DND-41 (cell line): Measurements from ENCODE around the gene RGS14.
A peak's percentile ranks its signal among the peaks of the same experiment; 100 is the strongest.
"Not testable (repeated sequence)": the region's sequence is repeated elsewhere in the genome, so short reads cannot be mapped to it uniquely, and the experiment has no call there.

Source experiments
- ATAC-seq: fragments of 200-7000 bp; cut with Tn5 transposase; 3 replicates; pipeline ENCODE4 v1.9.1; 2021; ENCODE audit warnings: low read depth; ENCODE audit not compliant: insufficient read depth
- DNase-seq: peaks from one replicate; pipeline ENCODE4 v3.0.0-alpha.2; 2020
- H2AFZ ChIP-seq: 2 replicates; pipeline ENCODE4 v1.6.0; 2012; ENCODE audit warnings: low read depth, low read length
- H3K27ac ChIP-seq: 2 replicates; pipeline ENCODE4 v1.5.1; 2012; ENCODE audit warnings: low read length, inconsistent platforms
- H3K27me3 ChIP-seq: fragments of 200-600 bp; sonication (generic); 2 replicates; pipeline ENCODE4 v1.6.0; 2012; ENCODE audit warnings: low read length, mild to moderate bottlenecking, inconsistent platforms; ENCODE audit not compliant: insufficient read depth, poor library complexity
- H3K36me3 ChIP-seq: 2 replicates; pipeline ENCODE4 v1.5.1; 2012; ENCODE audit warnings: low read length, inconsistent platforms; ENCODE audit not compliant: insufficient read depth
- H3K4me1 ChIP-seq: 2 replicates; pipeline ENCODE4 v1.5.1; 2012; ENCODE audit warnings: mild to moderate bottlenecking, low read length; ENCODE audit not compliant: insufficient read depth
- H3K4me2 ChIP-seq: 2 replicates; pipeline ENCODE4 v1.6.0; 2012; ENCODE audit warnings: mild to moderate bottlenecking, moderate library complexity, low read length, inconsistent platforms; ENCODE audit not compliant: insufficient read depth
- H3K4me3 ChIP-seq, 2 experiments: fragments of 200-600 bp in 1 of 2; shearing (Covaris generic) in 1 of 2; 2 replicates each; pipeline ENCODE4 v1.5.1; 2012 to 2016; ENCODE audit warnings: inconsistent platforms in 2 of 2, low read length in 2 of 2, mild to moderate bottlenecking in 2 of 2, low read depth in 1 of 2, moderate library complexity in 1 of 2
- H3K79me2 ChIP-seq: 2 replicates; pipeline ENCODE4 v1.6.0; 2012; ENCODE audit warnings: low read length, inconsistent platforms; ENCODE audit not compliant: insufficient read depth
- H3K9ac ChIP-seq: 2 replicates; pipeline ENCODE4 v1.6.0; 2012; ENCODE audit warnings: low read depth, mild to moderate bottlenecking, inconsistent platforms, low read length, moderate library complexity
- H3K9me3 ChIP-seq: 2 replicates; pipeline ENCODE4 v1.5.1; 2012; ENCODE audit warnings: low read length, moderate library complexity, mild to moderate bottlenecking, inconsistent platforms; ENCODE audit not compliant: insufficient read depth, severe bottlenecking
- H4K20me1 ChIP-seq: 2 replicates; pipeline ENCODE4 v1.6.0; 2012; ENCODE audit warnings: low read length; ENCODE audit not compliant: insufficient read depth
- EZH2 ChIP-seq: IDR thresholded peaks from 3 replicates; pipeline ENCODE4 v1.6.1; 2012; ENCODE audit warnings: borderline replicate concordance, low read depth, mild to moderate bottlenecking, moderate library complexity, low read length, inconsistent platforms; ENCODE audit not compliant: severe bottlenecking
- TF ChIP-seq, protein P1 (sequence below): IDR thresholded peaks from 2 replicates; pipeline ENCODE4 v1.5.1; 2012; ENCODE audit warnings: borderline replicate concordance, low read length, moderate library complexity, mild to moderate bottlenecking; ENCODE audit not compliant: poor library complexity, severe bottlenecking; ENCODE audit errors: extremely low read depth

Gene RGS14

DNA sequence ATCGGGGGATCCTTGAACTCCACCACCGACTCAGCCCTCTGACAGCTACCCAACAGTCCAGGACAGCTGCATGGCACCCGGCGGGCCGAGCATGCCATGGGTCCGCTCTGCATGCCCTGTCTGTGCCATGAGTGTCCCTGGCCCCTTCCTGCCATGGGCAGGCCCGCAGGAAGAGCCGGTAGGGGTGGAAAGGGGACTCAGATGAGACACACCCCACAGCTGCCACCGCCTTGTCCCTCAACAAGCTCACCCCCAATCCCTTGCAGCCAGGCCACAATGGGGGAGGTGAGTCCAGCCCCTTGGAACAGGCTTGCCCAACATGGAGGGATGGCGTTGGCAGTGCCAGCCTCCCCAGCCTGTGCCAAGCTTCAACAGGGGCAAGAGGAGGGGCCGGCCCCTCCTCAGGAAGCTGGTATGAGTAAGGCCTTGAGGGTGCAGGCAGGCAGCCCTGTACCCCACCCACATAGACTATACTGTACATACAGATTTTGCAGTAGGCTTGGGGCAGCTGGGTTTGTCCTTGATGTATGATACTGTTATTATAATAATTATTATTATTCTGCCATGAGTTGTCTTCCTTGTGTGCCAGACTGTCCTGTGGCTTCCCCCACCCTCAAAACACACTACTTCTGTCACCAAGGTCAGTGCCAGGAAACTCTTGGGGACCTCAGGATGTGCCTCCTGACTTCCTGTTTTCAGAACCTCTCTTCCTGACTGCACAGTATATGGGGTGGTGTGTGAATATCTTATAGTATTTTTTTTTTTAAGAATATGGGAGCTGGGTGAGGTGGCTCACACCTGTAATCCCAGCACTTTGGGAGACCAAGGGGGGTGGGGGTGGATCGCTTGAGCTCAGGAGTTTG, 14.5 kb downstream of the RGS14 start:
- H3K4me1 ChIP-seq: peaks cover 12% of the 10 kb centered on the region
- no peaks in the 10 kb centered on the region for H3K79me2 ChIP-seq
- H3K4me2 ChIP-seq: no peak overlapping the region
- no peaks in the 10 kb centered on the region for H3K27me3 ChIP-seq
- no peak for TF ChIP-seq EZH2
- H3K36me3 ChIP-seq: no peaks in the 10 kb centered on the region
- no peak overlapping the region for H3K27ac ChIP-seq
- ATAC-seq (peak; percentile 51), DNase-seq (no peak)
- H3K9ac ChIP-seq: no peak overlapping the region
- no peak overlapping the region for H2AFZ ChIP-seq
- no peak overlapping the region for H3K4me3 ChIP-seq
- no peaks in the 10 kb centered on the region for H4K20me1 ChIP-seq
- no peaks in the 10 kb centered on the region for H3K9me3 ChIP-seq

DNA sequence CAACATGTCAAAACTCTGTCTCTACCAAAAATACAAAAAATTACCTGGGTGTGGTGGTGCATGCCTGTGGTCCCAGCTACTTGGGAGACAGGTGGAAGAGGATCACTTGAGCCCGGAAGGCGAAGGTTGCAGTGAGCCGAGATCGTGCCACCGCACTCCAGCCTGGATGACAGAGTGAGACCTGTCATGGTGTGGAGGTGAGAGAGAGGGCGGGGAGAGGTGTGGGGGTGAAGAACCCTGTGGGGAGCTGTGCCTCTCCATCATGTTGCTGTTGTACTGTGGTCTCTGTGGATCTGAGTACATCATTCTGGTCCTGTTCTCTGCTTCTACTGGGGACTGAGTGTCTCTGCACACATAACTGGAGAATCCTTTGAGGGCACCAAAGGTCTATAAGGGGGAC, 15.2 kb downstream of the RGS14 start:
- Histone ChIP-seq H3K4me1 (peaks cover 12% of the 10 kb centered on the region), H2AFZ (no peak overlapping the region), H3K27ac (no peak overlapping the region), H3K79me2 (no peaks in the 10 kb centered on the region), H3K4me2 (no peak overlapping the region), H3K27me3 (no peaks in the 10 kb centered on the region), H4K20me1 (no peaks in the 10 kb centered on the region), H3K9ac (no peak overlapping the region), H3K9me3 (no peaks in the 10 kb centered on the region), H3K4me3 (no peak overlapping the region), H3K36me3 (no peaks in the 10 kb centered on the region)
- TF ChIP-seq EZH2: no peak
- TF ChIP-seq, protein P1, sequence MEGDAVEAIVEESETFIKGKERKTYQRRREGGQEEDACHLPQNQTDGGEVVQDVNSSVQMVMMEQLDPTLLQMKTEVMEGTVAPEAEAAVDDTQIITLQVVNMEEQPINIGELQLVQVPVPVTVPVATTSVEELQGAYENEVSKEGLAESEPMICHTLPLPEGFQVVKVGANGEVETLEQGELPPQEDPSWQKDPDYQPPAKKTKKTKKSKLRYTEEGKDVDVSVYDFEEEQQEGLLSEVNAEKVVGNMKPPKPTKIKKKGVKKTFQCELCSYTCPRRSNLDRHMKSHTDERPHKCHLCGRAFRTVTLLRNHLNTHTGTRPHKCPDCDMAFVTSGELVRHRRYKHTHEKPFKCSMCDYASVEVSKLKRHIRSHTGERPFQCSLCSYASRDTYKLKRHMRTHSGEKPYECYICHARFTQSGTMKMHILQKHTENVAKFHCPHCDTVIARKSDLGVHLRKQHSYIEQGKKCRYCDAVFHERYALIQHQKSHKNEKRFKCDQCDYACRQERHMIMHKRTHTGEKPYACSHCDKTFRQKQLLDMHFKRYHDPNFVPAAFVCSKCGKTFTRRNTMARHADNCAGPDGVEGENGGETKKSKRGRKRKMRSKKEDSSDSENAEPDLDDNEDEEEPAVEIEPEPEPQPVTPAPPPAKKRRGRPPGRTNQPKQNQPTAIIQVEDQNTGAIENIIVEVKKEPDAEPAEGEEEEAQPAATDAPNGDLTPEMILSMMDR: no peak
- no peak for ATAC-seq
- no peak for DNase-seq

DNA sequence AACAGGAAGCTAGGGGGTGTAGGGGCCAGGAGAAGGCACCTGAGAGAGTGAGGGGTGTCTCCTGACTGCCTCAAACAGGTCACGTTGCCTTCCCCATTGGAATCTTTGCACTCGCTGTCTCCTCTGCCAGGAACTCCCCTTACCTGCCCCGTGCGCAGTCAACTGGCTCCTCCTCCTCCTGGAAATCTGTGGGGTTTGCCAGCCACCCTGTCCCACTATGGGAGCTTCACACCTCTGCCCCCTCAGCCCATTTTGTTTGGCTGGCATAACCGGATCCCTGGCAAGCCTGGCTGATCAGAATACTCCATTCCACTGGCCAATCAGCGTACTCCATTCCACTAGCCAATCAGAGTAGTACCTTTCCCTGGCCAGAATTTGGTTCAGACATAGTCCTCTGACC, 16.1 kb downstream of the RGS14 start:
- Histone ChIP-seq H3K27ac (no peak overlapping the region), H2AFZ (no peak overlapping the region), H3K9me3 (no peaks in the 10 kb centered on the region), H3K9ac (no peak overlapping the region), H3K4me3 (no peak overlapping the region), H3K79me2 (no peaks in the 10 kb centered on the region), H3K27me3 (no peaks in the 10 kb centered on the region), H3K36me3 (no peaks in the 10 kb centered on the region), H4K20me1 (no peaks in the 10 kb centered on the region), H3K4me2 (no peak overlapping the region), H3K4me1 (peaks cover 12% of the 10 kb centered on the region)
- TF ChIP-seq, protein P1: no peak
- TF ChIP-seq EZH2: no peak
- DNase-seq: no peak
- ATAC-seq: no peak

DNA sequence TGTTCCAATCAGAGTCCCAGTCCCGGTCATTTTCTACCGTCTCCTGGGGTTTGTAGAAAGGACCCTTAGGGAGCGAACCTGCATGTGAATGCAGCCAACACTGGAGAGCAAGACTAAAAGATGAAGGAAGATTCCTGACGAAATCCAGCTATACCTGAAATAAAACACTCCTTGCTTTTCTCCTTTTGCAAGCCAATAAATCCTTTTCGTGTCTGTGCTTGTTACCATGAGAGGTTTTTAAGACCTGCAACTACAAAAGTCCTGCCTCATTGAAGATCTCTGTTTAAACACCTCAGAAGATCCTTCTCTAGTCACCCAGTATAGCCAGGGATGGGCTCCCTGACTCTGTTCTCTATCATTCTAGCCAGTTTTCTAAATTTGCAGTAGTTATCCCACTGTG, 16.5 kb downstream of the RGS14 start:
- H3K27ac ChIP-seq: no peak overlapping the region
- ATAC-seq (no peak), DNase-seq (no peak)
- TF ChIP-seq, protein P1: no peak
- TF ChIP-seq EZH2: no peak
- H3K4me3 ChIP-seq: no peak overlapping the region
- no peaks in the 10 kb centered on the region for H3K9me3 ChIP-seq
- H2AFZ ChIP-seq: no peak overlapping the region
- H3K27me3 ChIP-seq: no peaks in the 10 kb centered on the region
- no peaks in the 10 kb centered on the region for H4K20me1 ChIP-seq
- no peaks in the 10 kb centered on the region for H3K36me3 ChIP-seq
- H3K9ac ChIP-seq: no peak overlapping the region
- no peaks in the 10 kb centered on the region for H3K79me2 ChIP-seq
- H3K4me2 ChIP-seq: no peak overlapping the region
- peaks cover 12% of the 10 kb centered on the region for H3K4me1 ChIP-seq

DNA sequence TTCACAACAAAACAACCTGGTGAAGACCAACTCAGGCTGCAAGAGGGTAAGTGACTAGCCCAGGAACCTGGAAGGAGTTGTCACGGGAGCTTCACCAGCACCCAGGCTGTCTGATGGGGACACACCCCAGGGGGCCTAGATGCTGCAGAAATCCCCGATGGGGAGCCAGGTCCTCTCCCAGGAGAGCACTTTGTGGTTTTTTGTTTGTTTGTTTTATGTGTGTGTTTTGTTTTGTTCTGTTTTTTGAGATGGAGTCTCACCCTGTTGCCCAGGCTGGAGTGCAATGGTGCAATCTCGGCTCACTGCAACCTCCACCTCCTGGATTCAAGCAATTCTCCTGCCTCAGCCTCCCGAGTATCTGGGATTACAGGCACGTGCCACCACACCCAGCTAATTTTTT, 17.8 kb downstream of the RGS14 start:
- H3K79me2 ChIP-seq, H3K4me3 ChIP-seq, H2AFZ ChIP-seq, H3K9me3 ChIP-seq, H3K27me3 ChIP-seq, H4K20me1 ChIP-seq, H3K9ac ChIP-seq, H3K27ac ChIP-seq, H3K36me3 ChIP-seq, DNase-seq, ATAC-seq, H3K4me2 ChIP-seq: not testable (repeated sequence)
- H3K4me1 ChIP-seq: peaks cover 12% of the 10 kb centered on the region
